SK-N-SH (cell line): ENCODE results near the gene MLLT6. TPM values are rescaled to one million over a fixed set of nuclear protein-coding genes. Genes with fewer than 3 reads are reported as not detected.

Experiments used
- CTCF ChIA-PET: fragments of 300-600, 350-600 bp; formaldehyde crosslinking; extraction: SDS; loops from one replicate; lab custom pipeline; 2021; lab: Yijun Ruan, JAX
- POLR2A ChIA-PET: fragments of 350-600 bp; sonication (Branson Sonifier 250); formaldehyde crosslinking; extraction: SDS; loops from one replicate; lab custom pipeline; 2020; ENCODE audit warnings: antibody characterized with exemption, inconsistent platforms; lab: Yijun Ruan, JAX
- DNase-seq: peaks from one replicate; pipeline ENCODE4 v3.0.0; 2012
- H2AFZ ChIP-seq: fragments of 200-600 bp; sonication (generic); 2 replicates; pipeline ENCODE4 v1.8.1; 2016; ENCODE audit warnings: antibody characterized with exemption, mild to moderate bottlenecking, low read depth
- H3F3A ChIP-seq: fragments of 200-600 bp; sonication (generic); replicated peaks from 2 replicates; pipeline ENCODE3; 2016; ENCODE audit warnings: antibody characterized with exemption, mild to moderate bottlenecking; ENCODE audit not compliant: insufficient read depth
- H3K27ac ChIP-seq, 2 experiments: fragments of 200-500 bp in 1 of 2; fragments of 200-600 bp in 1 of 2; sonication (Bioruptor generic) in 1 of 2; sonication (generic), shearing (Covaris generic) in 1 of 2; 2 replicates each; pipeline versions ENCODE4 v1.5.1 to v1.6.1; 2014 to 2016; ENCODE audit warnings: low read depth in 2 of 2, inconsistent platforms in 1 of 2, low read length in 1 of 2, mild to moderate bottlenecking in 1 of 2, mixed read lengths in 1 of 2
- H3K27me3 ChIP-seq: fragments of 200-600 bp; sonication (generic), shearing (Covaris generic); 2 replicates; pipeline ENCODE4 v1.6.1; 2016; ENCODE audit warnings: mixed run types; ENCODE audit not compliant: insufficient read depth
- H3K36me3 ChIP-seq, 2 experiments: fragments of 200-500 bp in 1 of 2; fragments of 200-600 bp in 1 of 2; sonication (Bioruptor generic) in 1 of 2; sonication (generic) in 1 of 2; replicated peaks in 1 of 2; 2 replicates each; pipeline versions ENCODE3 to v1.5.1; 2014 to 2016; ENCODE audit warnings: low read length in 1 of 2, mild to moderate bottlenecking in 1 of 2; ENCODE audit not compliant: insufficient read depth in 2 of 2, control insufficient read depth in 1 of 2
- H3K4me1 ChIP-seq, 2 experiments: fragments of 200-500 bp in 1 of 2; fragments of 200-600 bp in 1 of 2; sonication (Bioruptor generic) in 1 of 2; sonication (generic), shearing (Covaris generic) in 1 of 2; 2 replicates each; pipeline versions ENCODE4 v1.5.1 to v1.6.1; 2014 to 2016; ENCODE audit warnings: low read depth in 1 of 2, low read length in 1 of 2, mixed run types in 1 of 2; ENCODE audit not compliant: insufficient read depth in 2 of 2, control insufficient read depth in 1 of 2
- H3K4me2 ChIP-seq: fragments of 200-600 bp; sonication (generic), shearing (Covaris generic); 2 replicates; pipeline ENCODE4 v1.6.1; 2017; ENCODE audit warnings: mixed run types
- H3K4me3 ChIP-seq, 2 experiments: fragments of 200-500 bp in 1 of 2; fragments of 200-600 bp in 1 of 2; sonication (Bioruptor generic) in 1 of 2; sonication (generic), shearing (Covaris generic) in 1 of 2; 2 replicates each; pipeline versions ENCODE4 v1.5.1 to v1.8.1; 2014 to 2016; ENCODE audit warnings: low read depth in 2 of 2, inconsistent platforms in 1 of 2, low read length in 1 of 2, mild to moderate bottlenecking in 1 of 2, mixed read lengths in 1 of 2, moderate library complexity in 1 of 2
- H3K79me2 ChIP-seq: fragments of 200-600 bp; sonication (generic); 2 replicates; pipeline ENCODE4 v1.8.1; 2017; ENCODE audit warnings: mild to moderate bottlenecking; ENCODE audit not compliant: insufficient read depth
- H3K9ac ChIP-seq: fragments of 200-600 bp; sonication (generic); 2 replicates; pipeline ENCODE4 v1.6.1; 2017; ENCODE audit warnings: mixed run types
- H3K9me2 ChIP-seq: fragments of 200-600 bp; sonication (generic); 2 replicates; pipeline ENCODE4 v1.6.1; 2017; ENCODE audit warnings: mixed run types
- H3K9me3 ChIP-seq: fragments of 200-600 bp; sonication (generic); 2 replicates; pipeline ENCODE4 v1.6.1; 2017; ENCODE audit warnings: mixed run types, mild to moderate bottlenecking, moderate library complexity
- H4K20me1 ChIP-seq: fragments of 200-600 bp; sonication (generic); 2 replicates; pipeline ENCODE4 v1.6.1; 2017; ENCODE audit warnings: mild to moderate bottlenecking, mixed run types; ENCODE audit not compliant: insufficient read depth
- ELF1 ChIP-seq: IDR thresholded peaks from 2 replicates; pipeline ENCODE4 v1.4.0; 2012
- EP300 ChIP-seq, 2 experiments: IDR thresholded peaks; 2 replicates each; pipeline versions ENCODE4 v1.4.0 to v1.6.1; 2012; ENCODE audit warnings: borderline replicate concordance in 1 of 2, low read depth in 1 of 2, low read length in 1 of 2
- EZH2phosphoT487 ChIP-seq: fragments of 200-600 bp; sonication (generic); IDR thresholded peaks from 2 replicates; pipeline ENCODE4 v1.6.1; 2017; ENCODE audit warnings: low read depth, mixed run types, mild to moderate bottlenecking, antibody characterized with exemption, moderate library complexity, borderline replicate concordance
- FOSL2 ChIP-seq: IDR thresholded peaks from 2 replicates; pipeline ENCODE4 v1.4.0; 2012; ENCODE audit warnings: low read depth, mild to moderate bottlenecking, moderate library complexity, borderline replicate concordance
- FOXM1 ChIP-seq: IDR thresholded peaks from 2 replicates; pipeline ENCODE4 v1.4.0; 2012; ENCODE audit warnings: low read depth, mild to moderate bottlenecking
- GABPA ChIP-seq: IDR thresholded peaks from 2 replicates; pipeline ENCODE4 v1.4.0; 2012; ENCODE audit warnings: low read depth, mild to moderate bottlenecking
- GATA2 ChIP-seq: sonication (generic); formaldehyde crosslinking; IDR thresholded peaks from 2 replicates; pipeline ENCODE4 v1.5.0; 2020; ENCODE audit warnings: mild to moderate bottlenecking, missing genetic modification reagents
- JUND ChIP-seq: IDR thresholded peaks from 2 replicates; pipeline ENCODE4 v1.4.0; 2012
- MEF2A ChIP-seq: IDR thresholded peaks from 2 replicates; pipeline ENCODE4 v1.4.0; 2012; ENCODE audit warnings: low read depth, borderline replicate concordance
- MXI1 ChIP-seq: IDR thresholded peaks from 2 replicates; pipeline ENCODE4 v1.6.1; 2012; ENCODE audit warnings: mild to moderate bottlenecking, low read depth, low read length, improper control_type of control experiment
- NFIC ChIP-seq: IDR thresholded peaks from 2 replicates; pipeline ENCODE4 v1.4.0; 2012; ENCODE audit warnings: borderline replicate concordance
- POLR2AphosphoS5 ChIP-seq: IDR thresholded peaks from 2 replicates; pipeline ENCODE4 v1.6.1; 2012; ENCODE audit warnings: low read depth, low read length
- RAD21 ChIP-seq: IDR thresholded peaks from 2 replicates; pipeline ENCODE4 v1.6.1; 2012; ENCODE audit warnings: mild to moderate bottlenecking, low read length
- RCOR1 ChIP-seq: fragments of 150-350 bp; IDR thresholded peaks from 2 replicates; pipeline ENCODE4 v1.6.1; 2017; ENCODE audit warnings: antibody characterized with exemption, low read length
- RFX5 ChIP-seq: IDR thresholded peaks from 2 replicates; pipeline ENCODE4 v1.6.1; 2012; ENCODE audit warnings: mild to moderate bottlenecking, improper control_type of control experiment, low read length
- RXRA ChIP-seq: IDR thresholded peaks from 2 replicates; pipeline ENCODE4 v1.4.0; 2012; ENCODE audit warnings: low read depth, mild to moderate bottlenecking, borderline replicate concordance
- SIN3A ChIP-seq: IDR thresholded peaks from 2 replicates; pipeline ENCODE4 v1.6.1; 2012; ENCODE audit warnings: low read depth, mild to moderate bottlenecking, low read length, moderate library complexity, borderline replicate concordance
- SMC3 ChIP-seq: IDR thresholded peaks from 2 replicates; pipeline ENCODE4 v1.6.1; 2012; ENCODE audit warnings: low read depth, low read length, improper control_type of control experiment
- TAF1 ChIP-seq: IDR thresholded peaks from 2 replicates; pipeline ENCODE4 v1.6.1; 2012; ENCODE audit warnings: low read depth, mild to moderate bottlenecking, low read length, moderate library complexity, borderline replicate concordance
- TCF12 ChIP-seq: IDR thresholded peaks from 2 replicates; pipeline ENCODE4 v1.4.0; 2012
- TEAD4 ChIP-seq: IDR thresholded peaks from 2 replicates; pipeline ENCODE4 v1.4.0; 2012; ENCODE audit warnings: mild to moderate bottlenecking, borderline replicate concordance; ENCODE audit not compliant: insufficient read depth
- USF1 ChIP-seq: IDR thresholded peaks from 2 replicates; pipeline ENCODE4 v1.4.0; 2012; ENCODE audit warnings: low read depth, borderline replicate concordance
- YY1 ChIP-seq: IDR thresholded peaks from 2 replicates; pipeline ENCODE4 v1.4.0; 2012; ENCODE audit warnings: low read depth, mild to moderate bottlenecking
- WGBS: methylation state at CpG from one replicate; pipeline ENCODE4 v1.1.6; 2017; ENCODE audit warnings: low lambda C conversion rate; 5-methylcytosine and 5-hydroxymethylcytosine counted together
- polyA plus RNA-seq, 3 experiments: library from polyadenylated mRNA; depleted of rRNA; stranded (reverse); fragments of >200 nt; gene quantifications; 2 replicates each; pipeline ENCODE4 v1.2.3, GENCODE V29; 2012
- TF ChIP-seq, protein P1 (sequence below): IDR thresholded peaks from 2 replicates; pipeline ENCODE4 v1.6.1; 2012; ENCODE audit warnings: mild to moderate bottlenecking, low read depth, low read length, moderate library complexity
- TF ChIP-seq, protein P2 (sequence below): IDR thresholded peaks from 2 replicates; pipeline ENCODE4 v1.4.0; 2012; ENCODE audit warnings: low read depth
- TF ChIP-seq, protein P3 (sequence below): IDR thresholded peaks from 2 replicates; pipeline ENCODE4; 2012
- TF ChIP-seq, protein P4 (sequence below): IDR thresholded peaks from 2 replicates; pipeline ENCODE4 v1.4.0; 2012; ENCODE audit warnings: low read depth, borderline replicate concordance

Gene MLLT6
- polyA plus RNA-seq, 1 of the 3 experiments (the other 2 are of a cell fraction) = 41.5 TPM

- peak; percentile 88 for DNase-seq
- CTCF ChIA-PET = interaction anchor here (0.6 to 12.2 kb wide), 57 partner anchors 9 to 246 kb away, joined by 3 to 111 read pairs (median 5); partner anchors contain the start of genes EPOP and SRCIN1
- TF ChIP-seq FOXM1 = no peak
- no peak for TF ChIP-seq GABPA
- no peak for TF ChIP-seq ELF1
- no peak for TF ChIP-seq RFX5
- no peak for TF ChIP-seq GATA2 (CRISPR knock-in tag)
- TF ChIP-seq, protein P1, sequence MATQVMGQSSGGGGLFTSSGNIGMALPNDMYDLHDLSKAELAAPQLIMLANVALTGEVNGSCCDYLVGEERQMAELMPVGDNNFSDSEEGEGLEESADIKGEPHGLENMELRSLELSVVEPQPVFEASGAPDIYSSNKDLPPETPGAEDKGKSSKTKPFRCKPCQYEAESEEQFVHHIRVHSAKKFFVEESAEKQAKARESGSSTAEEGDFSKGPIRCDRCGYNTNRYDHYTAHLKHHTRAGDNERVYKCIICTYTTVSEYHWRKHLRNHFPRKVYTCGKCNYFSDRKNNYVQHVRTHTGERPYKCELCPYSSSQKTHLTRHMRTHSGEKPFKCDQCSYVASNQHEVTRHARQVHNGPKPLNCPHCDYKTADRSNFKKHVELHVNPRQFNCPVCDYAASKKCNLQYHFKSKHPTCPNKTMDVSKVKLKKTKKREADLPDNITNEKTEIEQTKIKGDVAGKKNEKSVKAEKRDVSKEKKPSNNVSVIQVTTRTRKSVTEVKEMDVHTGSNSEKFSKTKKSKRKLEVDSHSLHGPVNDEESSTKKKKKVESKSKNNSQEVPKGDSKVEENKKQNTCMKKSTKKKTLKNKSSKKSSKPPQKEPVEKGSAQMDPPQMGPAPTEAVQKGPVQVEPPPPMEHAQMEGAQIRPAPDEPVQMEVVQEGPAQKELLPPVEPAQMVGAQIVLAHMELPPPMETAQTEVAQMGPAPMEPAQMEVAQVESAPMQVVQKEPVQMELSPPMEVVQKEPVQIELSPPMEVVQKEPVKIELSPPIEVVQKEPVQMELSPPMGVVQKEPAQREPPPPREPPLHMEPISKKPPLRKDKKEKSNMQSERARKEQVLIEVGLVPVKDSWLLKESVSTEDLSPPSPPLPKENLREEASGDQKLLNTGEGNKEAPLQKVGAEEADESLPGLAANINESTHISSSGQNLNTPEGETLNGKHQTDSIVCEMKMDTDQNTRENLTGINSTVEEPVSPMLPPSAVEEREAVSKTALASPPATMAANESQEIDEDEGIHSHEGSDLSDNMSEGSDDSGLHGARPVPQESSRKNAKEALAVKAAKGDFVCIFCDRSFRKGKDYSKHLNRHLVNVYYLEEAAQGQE = no peak
- TF ChIP-seq, protein P2, sequence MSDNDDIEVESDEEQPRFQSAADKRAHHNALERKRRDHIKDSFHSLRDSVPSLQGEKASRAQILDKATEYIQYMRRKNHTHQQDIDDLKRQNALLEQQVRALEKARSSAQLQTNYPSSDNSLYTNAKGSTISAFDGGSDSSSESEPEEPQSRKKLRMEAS = 0 out of 2 replicates have a peak, but pooled peaks have one; percentile 30
- TF ChIP-seq MEF2A = no peak
- TF ChIP-seq USF1 = no peak
- TF ChIP-seq, protein P3, sequence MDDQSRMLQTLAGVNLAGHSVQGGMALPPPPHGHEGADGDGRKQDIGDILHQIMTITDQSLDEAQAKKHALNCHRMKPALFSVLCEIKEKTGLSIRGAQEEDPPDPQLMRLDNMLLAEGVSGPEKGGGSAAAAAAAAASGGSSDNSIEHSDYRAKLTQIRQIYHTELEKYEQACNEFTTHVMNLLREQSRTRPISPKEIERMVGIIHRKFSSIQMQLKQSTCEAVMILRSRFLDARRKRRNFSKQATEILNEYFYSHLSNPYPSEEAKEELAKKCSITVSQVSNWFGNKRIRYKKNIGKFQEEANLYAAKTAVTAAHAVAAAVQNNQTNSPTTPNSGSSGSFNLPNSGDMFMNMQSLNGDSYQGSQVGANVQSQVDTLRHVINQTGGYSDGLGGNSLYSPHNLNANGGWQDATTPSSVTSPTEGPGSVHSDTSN = no peak
- peak; percentile 77 for TF ChIP-seq RAD21
- no peak for TF ChIP-seq EP300 (IDR thresholded peaks at IDR 0.05; ENCODE audit: borderline replicate concordance in 1 of 2, low read depth in 1 of 2, low read length in 1 of 2)
- TF ChIP-seq JUND = no peak
- peak; percentile 39; the same call in 1 of the 2 replicates for TF ChIP-seq RCOR1
- TF ChIP-seq YY1 = no peak
- TF ChIP-seq TAF1 = no peak
- TF ChIP-seq TCF12 = no peak
- peak; percentile 60 for TF ChIP-seq SMC3
- TF ChIP-seq POLR2AphosphoS5 = no peak
- no peak for TF ChIP-seq FOSL2
- no peak for TF ChIP-seq TEAD4
- TF ChIP-seq SIN3A = no peak
- TF ChIP-seq MXI1 = peak; percentile 77
- TF ChIP-seq, protein P4, sequence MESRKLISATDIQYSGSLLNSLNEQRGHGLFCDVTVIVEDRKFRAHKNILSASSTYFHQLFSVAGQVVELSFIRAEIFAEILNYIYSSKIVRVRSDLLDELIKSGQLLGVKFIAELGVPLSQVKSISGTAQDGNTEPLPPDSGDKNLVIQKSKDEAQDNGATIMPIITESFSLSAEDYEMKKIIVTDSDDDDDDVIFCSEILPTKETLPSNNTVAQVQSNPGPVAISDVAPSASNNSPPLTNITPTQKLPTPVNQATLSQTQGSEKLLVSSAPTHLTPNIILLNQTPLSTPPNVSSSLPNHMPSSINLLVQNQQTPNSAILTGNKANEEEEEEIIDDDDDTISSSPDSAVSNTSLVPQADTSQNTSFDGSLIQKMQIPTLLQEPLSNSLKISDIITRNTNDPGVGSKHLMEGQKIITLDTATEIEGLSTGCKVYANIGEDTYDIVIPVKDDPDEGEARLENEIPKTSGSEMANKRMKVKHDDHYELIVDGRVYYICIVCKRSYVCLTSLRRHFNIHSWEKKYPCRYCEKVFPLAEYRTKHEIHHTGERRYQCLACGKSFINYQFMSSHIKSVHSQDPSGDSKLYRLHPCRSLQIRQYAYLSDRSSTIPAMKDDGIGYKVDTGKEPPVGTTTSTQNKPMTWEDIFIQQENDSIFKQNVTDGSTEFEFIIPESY = no peak
- TF ChIP-seq NFIC = no peak
- TF ChIP-seq RXRA = no peak
- no peak for TF ChIP-seq EZH2phosphoT487
Measured at GRCh38 chr17:38663125-38663751, 41.8 kb upstream of the MLLT6 start.

More at GRCh38 chr17:38663125-38663751, 41.8 kb upstream of the MLLT6 start:
- H3K4me3 ChIP-seq = no peak overlapping the region
- no peaks in the 10 kb centered on the region for H4K20me1 ChIP-seq
- H2AFZ ChIP-seq = no peak overlapping the region
- peaks cover 0 to 2% of the 10 kb centered on the region in 2 experiments; a peak in 1 of 4 replicates for H3K4me1 ChIP-seq
- H3K36me3 ChIP-seq = no peaks in the 10 kb centered on the region
- POLR2A ChIA-PET = no interaction called here
- no peak overlapping the region for H3K27ac ChIP-seq
- no peak overlapping the region for H3K4me2 ChIP-seq
- H3F3A ChIP-seq = no peaks in the 10 kb centered on the region
- no peaks in the 10 kb centered on the region for H3K79me2 ChIP-seq
- H3K9ac ChIP-seq = no peak overlapping the region
- no peaks in the 10 kb centered on the region for H3K9me3 ChIP-seq
- no peaks in the 10 kb centered on the region; the same call in 1 of the 2 replicates for H3K27me3 ChIP-seq
- no peaks in the 10 kb centered on the region for H3K9me2 ChIP-seq
- 24% methylated on average over 7 of the region's 9 CpGs for WGBS
